H1 (cell line): ENCODE results near the gene PCIF1. TPM values are rescaled to one million over a fixed set of nuclear protein-coding genes. Genes with fewer than 3 reads are reported as not detected.

Experiments
- CTCF ChIA-PET: fragments of 300-600 bp; sonication (Branson Sonifier 250); formaldehyde crosslinking; loops from one replicate; lab custom pipeline; 2021; ENCODE audit not compliant: partially characterized antibody; lab: Charles Lee
- POLR2A ChIA-PET: fragments of 300-600 bp; sonication (Branson Sonifier 250); formaldehyde crosslinking; loops from one replicate; lab custom pipeline; 2021; ENCODE audit warnings: inconsistent platforms; ENCODE audit not compliant: partially characterized antibody; lab: Charles Lee
- DNase-seq, 2 experiments: peaks; one replicate each; pipeline versions ENCODE4 v3.0.0 to v3.0.0-alpha.2; 2010 to 2022; ENCODE audit warnings: low spot score in 2 of 2, low read depth in 1 of 2, mixed read lengths in 1 of 2
- FAIRE-seq: peaks from 2 replicates; lab custom pipeline; 2011; peaks lifted over from hg19 to GRCh38; lab: Jason Lieb, UNC
- H2AFZ ChIP-seq: 2 replicates; pipeline ENCODE4 v1.8.1; 2012; ENCODE audit warnings: low read length, inconsistent platforms
- H2AK5ac ChIP-seq: 2 replicates; pipeline ENCODE4 v1.6.1; 2013; ENCODE audit warnings: low read depth, low read length
- H2BK120ac ChIP-seq: replicated peaks from 2 replicates; pipeline ENCODE3; 2013; ENCODE audit warnings: low read depth, low read length, inconsistent platforms
- H2BK12ac ChIP-seq: 2 replicates; pipeline ENCODE4 v1.6.1; 2013; ENCODE audit warnings: low read depth, low read length
- H2BK15ac ChIP-seq: 2 replicates; pipeline ENCODE4 v1.6.1; 2013; ENCODE audit warnings: low read length
- H2BK20ac ChIP-seq: 2 replicates; pipeline ENCODE4 v1.6.1; 2013; ENCODE audit warnings: low read length
- H2BK5ac ChIP-seq: 2 replicates; pipeline ENCODE4 v1.6.1; 2013; ENCODE audit warnings: low read depth, low read length
- H3K14ac ChIP-seq: 2 replicates; pipeline ENCODE4 v1.6.1; 2013; ENCODE audit warnings: inconsistent platforms; ENCODE audit not compliant: insufficient read length
- H3K18ac ChIP-seq: 2 replicates; pipeline ENCODE4 v1.6.1; 2013; ENCODE audit warnings: low read length; ENCODE audit errors: extremely low read depth
- H3K23ac ChIP-seq: 2 replicates; pipeline ENCODE4 v1.6.1; 2013; ENCODE audit warnings: inconsistent platforms; ENCODE audit not compliant: insufficient read length
- H3K23me2 ChIP-seq: 2 replicates; pipeline ENCODE4 v1.6.1; 2013; ENCODE audit warnings: low read depth, low read length
- H3K27ac ChIP-seq: 2 replicates; pipeline ENCODE4 v1.6.1; 2011; ENCODE audit warnings: low read depth, low read length, inconsistent platforms
- H3K27me3 ChIP-seq, 4 experiments: replicated peaks in 1 of 4; 1 replicate in 1 of 4; 2 replicates in 3 of 4; pipeline versions ENCODE4 v1.6.1 to v1.8.1; 2011 to 2013; ENCODE audit warnings: low read length in 3 of 4, mild to moderate bottlenecking in 3 of 4, inconsistent platforms in 2 of 4, mixed read lengths in 2 of 4, moderate library complexity in 1 of 4; ENCODE audit not compliant: control insufficient read depth in 3 of 4, insufficient read depth in 3 of 4; ENCODE audit errors: extremely low read depth in 1 of 4
- H3K36me3 ChIP-seq, 4 experiments: 2 replicates each; pipeline versions ENCODE4 v1.6.1 to v1.8.1; 2011 to 2013; ENCODE audit warnings: mild to moderate bottlenecking in 4 of 4, low read length in 3 of 4, moderate library complexity in 2 of 4, control low read depth in 1 of 4, inconsistent platforms in 1 of 4; ENCODE audit not compliant: insufficient read depth in 4 of 4, control insufficient read depth in 2 of 4
- H3K4ac ChIP-seq: replicated peaks from 2 replicates; pipeline ENCODE3; 2013; ENCODE audit warnings: low read length, low read depth, mixed read lengths, inconsistent platforms; ENCODE audit not compliant: insufficient read length
- H3K4me1 ChIP-seq, 4 experiments: replicated peaks in 1 of 4; 1 replicate in 1 of 4; 2 replicates in 3 of 4; pipeline versions ENCODE4 v1.6.1 to v1.8.1; 2011 to 2013; ENCODE audit warnings: low read length in 3 of 4, inconsistent platforms in 2 of 4, mixed read lengths in 1 of 4; ENCODE audit not compliant: insufficient read depth in 4 of 4, control insufficient read depth in 3 of 4
- H3K4me2 ChIP-seq, 2 experiments: 2 replicates each; pipeline versions ENCODE4 v1.6.1 to v1.8.1; 2011 to 2013; ENCODE audit warnings: low read depth in 2 of 2, low read length in 2 of 2, control low read depth in 1 of 2, inconsistent platforms in 1 of 2, mild to moderate bottlenecking in 1 of 2; ENCODE audit not compliant: insufficient read depth in 1 of 2
- H3K4me3 ChIP-seq, 4 experiments: fragments of 200-600, 300-600 bp in 1 of 4; sonication (generic), shearing (Covaris generic), sonication (Bioruptor Twin) in 1 of 4; 2 replicates each; pipeline versions ENCODE4 v1.5.1 to v1.8.1; 2011 to 2016; ENCODE audit warnings: low read length in 4 of 4, low read depth in 3 of 4, control low read depth in 2 of 4, inconsistent platforms in 2 of 4, mild to moderate bottlenecking in 2 of 4, mixed read lengths in 1 of 4, moderate library complexity in 1 of 4; ENCODE audit not compliant: insufficient read depth in 2 of 4; ENCODE audit errors: extremely low read depth in 1 of 4
- H3K56ac ChIP-seq: replicated peaks from 2 replicates; pipeline ENCODE3; 2013; ENCODE audit warnings: low read depth, mild to moderate bottlenecking, mixed read lengths, low read length, inconsistent platforms; ENCODE audit not compliant: insufficient read length
- H3K79me1 ChIP-seq: 2 replicates; pipeline ENCODE4 v1.6.1; 2013; ENCODE audit warnings: low read depth, low read length, control low read depth
- H3K79me2 ChIP-seq, 2 experiments: 2 replicates each; pipeline versions ENCODE4 v1.6.1 to v1.8.1; 2012 to 2013; ENCODE audit warnings: low read length in 2 of 2, mild to moderate bottlenecking in 2 of 2, inconsistent platforms in 1 of 2; ENCODE audit not compliant: insufficient read depth in 2 of 2, control insufficient read depth in 1 of 2
- H3K9ac ChIP-seq, 4 experiments: replicated peaks in 1 of 4; 1 replicate in 1 of 4; 2 replicates in 3 of 4; pipeline versions ENCODE4 v1.6.1 to v1.8.1; 2011 to 2013; ENCODE audit warnings: low read depth in 3 of 4, low read length in 3 of 4, control low read depth in 2 of 4, mild to moderate bottlenecking in 2 of 4, moderate library complexity in 2 of 4, inconsistent platforms in 1 of 4; ENCODE audit errors: extremely low read depth in 1 of 4
- H3K9me3 ChIP-seq, 2 experiments: 2 replicates each; pipeline versions ENCODE4 v1.6.1 to v1.8.1; 2012 to 2013; ENCODE audit warnings: mild to moderate bottlenecking in 2 of 2, moderate library complexity in 2 of 2, control low read depth in 1 of 2, inconsistent platforms in 1 of 2, low read depth in 1 of 2, low read length in 1 of 2, mixed read lengths in 1 of 2; ENCODE audit not compliant: insufficient read depth in 2 of 2
- H4K20me1 ChIP-seq, 2 experiments: replicated peaks in 1 of 2; 2 replicates each; pipeline versions ENCODE3 to v1.8.1; 2011 to 2013; ENCODE audit warnings: inconsistent platforms in 2 of 2, low read length in 2 of 2, mild to moderate bottlenecking in 1 of 2; ENCODE audit not compliant: insufficient read depth in 2 of 2, control insufficient read depth in 1 of 2
- H4K5ac ChIP-seq: 2 replicates; pipeline ENCODE4 v1.6.1; 2013; ENCODE audit warnings: low read length, low read depth, mixed read lengths, inconsistent platforms; ENCODE audit not compliant: insufficient read length
- H4K8ac ChIP-seq: 2 replicates; pipeline ENCODE4 v1.8.0; 2013; ENCODE audit warnings: mild to moderate bottlenecking, moderate library complexity, low read length, inconsistent platforms; ENCODE audit not compliant: insufficient read depth; ENCODE audit errors: extremely low read depth
- H4K91ac ChIP-seq: replicated peaks from 2 replicates; pipeline ENCODE3; 2013; ENCODE audit warnings: low read length, mixed read lengths, inconsistent platforms; ENCODE audit not compliant: insufficient read length
- BRCA1 ChIP-seq: IDR thresholded peaks from 2 replicates; pipeline ENCODE4 v1.6.1; 2012; ENCODE audit warnings: low read depth, low read length, improper control_type of control experiment
- CBX8 ChIP-seq: fragments of 300-800, 300-1000 bp; sonication (generic); IDR thresholded peaks from 2 replicates; pipeline ENCODE4 v1.7.1; 2016; ENCODE audit warnings: low read depth, low read length, borderline replicate concordance
- CTBP2 ChIP-seq: IDR thresholded peaks from 2 replicates; pipeline ENCODE4 v1.7.0; 2011; ENCODE audit warnings: borderline replicate concordance, mild to moderate bottlenecking, moderate library complexity, mixed read lengths, low read length; ENCODE audit not compliant: insufficient read depth, insufficient read length
- HDAC6 ChIP-seq: IDR thresholded peaks from one replicate; pipeline ENCODE4 v1.7.1; 2012; ENCODE audit warnings: low read depth, mild to moderate bottlenecking, inconsistent platforms, low read length, moderate library complexity
- KDM5A ChIP-seq: fragments of 200-600 bp; IDR thresholded peaks from 2 replicates; pipeline ENCODE4 v1.7.1; 2012; ENCODE audit warnings: mild to moderate bottlenecking, low read length, inconsistent platforms, mixed read lengths
- RBBP5 ChIP-seq: IDR thresholded peaks from 2 replicates; pipeline ENCODE4 v1.7.1; 2012; ENCODE audit warnings: low read depth, mild to moderate bottlenecking, inconsistent platforms, low read length, moderate library complexity, borderline replicate concordance
- RFX5 ChIP-seq: IDR thresholded peaks from 2 replicates; pipeline ENCODE4 v1.6.1; 2011; ENCODE audit warnings: low read depth, low read length, improper control_type of control experiment, borderline replicate concordance
- RNF2 ChIP-seq: fragments of 200-900, 300-1000 bp; sonication (generic); IDR thresholded peaks from 2 replicates; pipeline ENCODE4 v1.7.1; 2016; ENCODE audit warnings: borderline replicate concordance, low read depth, mild to moderate bottlenecking, antibody characterized with exemption, low read length; ENCODE audit not compliant: poor library complexity, severe bottlenecking; ENCODE audit errors: missing control alignments
- SRF ChIP-seq: IDR thresholded peaks from 2 replicates; pipeline ENCODE4 v1.6.1; 2011; ENCODE audit warnings: mild to moderate bottlenecking, low read depth, low read length, moderate library complexity
- TAF7 ChIP-seq: optimal IDR thresholded peaks from 2 replicates; pipeline ENCODE3; 2011; ENCODE audit warnings: low read depth, mild to moderate bottlenecking, inconsistent platforms, low read length, moderate library complexity, borderline replicate concordance
- TCF12 ChIP-seq: IDR thresholded peaks from 2 replicates; pipeline ENCODE4 v1.6.1; 2011; ENCODE audit warnings: low read depth, mild to moderate bottlenecking, low read length
- WGBS, 2 experiments: shearing (Covaris generic) in 1 of 2; methylation state at CpG; one replicate each; pipeline versions ENCODE4 v1.1.6 to v1.1.7; 2013 to 2015; ENCODE audit warnings: low lambda C conversion rate in 2 of 2, mixed read lengths in 2 of 2, inconsistent platforms in 1 of 2, low coverage in 1 of 2, missing lambda C conversion rate in 1 of 2; ENCODE audit not compliant: insufficient replicate concordance in 2 of 2, insufficient coverage in 1 of 2, insufficient read length in 1 of 2; ENCODE audit errors: extremely low coverage in 1 of 2, missing lambda C conversion rate in 1 of 2; 5-methylcytosine and 5-hydroxymethylcytosine counted together
- polyA plus RNA-seq, 7 experiments: library from polyadenylated mRNA; depleted of rRNA in 3 of 7; stranded (reverse) in 5 of 7; unstranded in 2 of 7; fragments of >200 nt in 5 of 7; fragments of 200-250 nt in 2 of 7; gene quantifications; 1 replicate in 5 of 7; 2 replicates in 1 of 7; 4 replicates in 1 of 7; pipeline versions ENCODE4 v1.2.1 to v1.2.3, GENCODE V29; 2011 to 2013; ENCODE audit warnings: missing spikeins in 2 of 7, mixed read lengths in 2 of 7
- total RNA-seq: library from RNA; stranded (reverse); fragmentation: NEBNext Ultra II Directional; extraction: Animal tissue kit (Norgen Biotek cat#: 25700); gene quantifications from 2 replicates; pipeline ENCODE4 v1.2.1, GENCODE V29; 2021

PCIF1 gene
- total and polyA plus RNA-seq, 2 of the 8 experiments (the other 6 are each of a cell fraction or from before 2014, with no cell fraction given): 30.3 to 30.6 TPM

DNA sequence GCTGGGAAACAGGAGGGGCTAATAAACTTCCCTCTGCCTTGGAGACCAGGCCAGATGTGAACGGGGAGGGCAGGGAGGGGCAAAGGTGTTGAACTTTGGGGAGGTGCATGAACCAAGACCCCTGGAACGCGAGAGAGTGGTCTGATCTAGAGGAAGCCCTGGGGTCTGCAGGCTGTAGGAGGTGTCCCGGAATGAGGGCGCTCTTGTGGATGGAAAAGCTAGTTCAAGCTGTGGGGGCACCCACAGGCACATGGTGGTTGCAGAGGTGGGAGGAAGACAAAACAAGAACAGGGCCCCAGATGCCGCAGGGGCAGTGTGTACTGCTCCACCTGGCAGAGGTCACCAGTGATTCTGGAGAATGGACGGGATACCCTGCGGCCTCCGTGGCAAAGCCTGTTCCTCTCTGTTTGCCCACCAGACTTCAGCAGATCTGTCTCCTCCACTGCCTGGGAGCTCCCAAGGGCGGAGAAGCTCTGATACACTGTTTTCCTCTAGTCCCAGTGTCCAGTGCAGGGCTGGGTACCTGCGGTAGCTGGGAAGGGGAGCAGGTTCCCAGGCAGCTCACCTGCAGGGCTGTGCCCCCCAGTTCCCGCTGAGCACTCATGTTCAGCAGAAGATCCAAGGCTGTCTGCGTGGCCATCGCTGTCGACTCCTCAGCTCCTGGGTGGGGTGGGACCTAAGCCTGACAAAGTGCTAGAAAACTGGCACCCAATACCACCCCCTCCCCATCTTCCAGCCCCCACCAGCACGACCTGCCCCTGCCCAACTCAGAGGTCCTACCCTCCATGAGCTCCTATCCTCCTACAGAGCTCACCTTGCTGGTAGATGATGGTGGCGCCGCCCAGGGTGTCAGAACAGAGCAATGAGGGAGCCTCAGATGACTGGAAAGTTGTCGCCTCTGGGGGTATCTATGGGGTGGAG, 22.8 kb downstream of the PCIF1 start:
- WGBS, 2 experiments: 93% methylated on average over 18 of the region's 19 CpGs; no CpG with 5 or more reads in 1 of the 2 experiments
- Histone ChIP-seq H3K23me2 (no peaks in the 10 kb centered on the region), H3K4me3 (no peak overlapping the region), H4K20me1 (peaks cover 0 to 1% of the 10 kb centered on the region in 2 experiments), H2BK12ac (no peak overlapping the region), H3K18ac (no peak overlapping the region), H3K79me2 (no peaks in the 10 kb centered on the region), H3K79me1 (peaks cover 2% of the 10 kb centered on the region; the same call in 1 of the 2 replicates), H3K56ac (no peak overlapping the region), H2BK15ac (no peak overlapping the region), H4K5ac (no peak overlapping the region), H3K4me1 (no peaks in the 10 kb centered on the region), H3K4ac (no peak overlapping the region), H4K91ac (no peak overlapping the region), H2AK5ac (no peak overlapping the region), H3K9me3 (no peaks in the 10 kb centered on the region), H3K27me3 (no peaks in the 10 kb centered on the region), H3K23ac (no peak overlapping the region), H4K8ac (no peak overlapping the region), H2BK120ac (no peak overlapping the region), H3K14ac (no peak overlapping the region), H3K27ac (no peak overlapping the region), H3K9ac (no peak overlapping the region), H2AFZ (no peak overlapping the region), H3K36me3 (peaks cover 10 to 38% (median 29%) of the 10 kb centered on the region in 4 experiments), H3K4me2 (no peak overlapping the region), H2BK20ac (no peak overlapping the region), H2BK5ac (no peak overlapping the region)
- POLR2A ChIA-PET: interaction anchor here (1.1 to 16.7 kb wide), 6 partner anchors 9 to 73 kb away, joined by 4 to 238 read pairs (median 10); partner anchors contain the start of genes PCIF1 and ZNF335
- DNase-seq (no peak), FAIRE-seq (no peak)
- CTCF ChIA-PET: interaction anchor here (0.8 to 9.7 kb wide), 6 partner anchors 11 to 90 kb away, joined by 3 to 82 read pairs (median 4); partner anchors contain the start of gene ZNF335
- TF ChIP-seq RFX5 (no peak), RBBP5 (no peak), RNF2 (no peak), TAF7 (no peak), CBX8 (no peak), TCF12 (no peak), CTBP2 (no peak), KDM5A (no peak), BRCA1 (no peak), HDAC6 (no peak), SRF (no peak)
